ENCODE results near the gene LRRC59. TPM values are rescaled to one million over a fixed set of nuclear protein-coding genes. Genes with fewer than 3 reads are reported as not detected.
"Not testable (repeated sequence)": the region's sequence is repeated elsewhere in the genome, so short reads cannot be mapped to it uniquely, and the experiment has no call there.

LRRC59 gene
- total and polyA plus RNA-seq, 2 donors (not counting 1 experiment from before 2014, with no cell fraction given) = 27.7 to 31.2 TPM

DNA sequence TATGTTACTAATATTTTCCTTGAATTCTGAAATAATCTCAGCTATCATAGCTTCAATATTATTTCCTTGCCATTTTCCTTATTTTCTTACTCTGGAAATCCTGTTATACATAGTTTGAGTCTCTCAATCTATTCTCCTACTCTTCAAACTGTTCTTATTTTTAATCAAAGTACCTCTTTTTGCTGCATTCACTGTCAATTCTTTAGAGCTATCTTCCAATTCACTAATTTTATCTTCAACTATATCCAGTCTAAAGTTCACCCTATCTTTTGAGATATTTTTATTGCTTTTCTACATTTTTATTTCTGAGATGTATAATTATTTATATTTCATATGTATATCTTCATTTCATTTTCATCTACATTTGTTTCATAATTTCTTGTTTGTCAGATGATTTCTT is 58.7 kb downstream of the LRRC59 start:
- Mint-ChIP-seq H3K4me3 (no peak overlapping the region), H3K27me3 (peaks cover 8% of the 10 kb centered on the region), H3K27ac (no peak overlapping the region), H3K4me1 (no peaks in the 10 kb centered on the region), H3K9me3 (ENCODE audit: insufficient read depth) (peaks cover 14% of the 10 kb centered on the region)
- Histone ChIP-seq H3K4me1 (ENCODE audit: control insufficient read depth in 2 of 2, insufficient read depth in 2 of 2, low read length in 2 of 2) (no peaks in the 10 kb centered on the region), H4K20me1 (ENCODE audit: control insufficient read depth, insufficient read depth, low read length, poor library complexity, severe bottlenecking) (no peaks in the 10 kb centered on the region), H3K36me3 (replicated peaks in 1 of 2; ENCODE audit: control extremely low read depth in 1 of 2, control insufficient read depth in 1 of 2, extremely low read depth in 1 of 2, insufficient read depth in 2 of 2, low read length in 1 of 2) (no peaks in the 10 kb centered on the region), H3K27ac (ENCODE audit: low read length in 2 of 2) (no peak overlapping the region), H3K79me2 (ENCODE audit: control insufficient read depth, insufficient read depth, low read length) (no peaks in the 10 kb centered on the region), H3K27me3 (replicated peaks in 1 of 4; ENCODE audit: control extremely low read depth in 1 of 4, control insufficient read depth in 3 of 4, insufficient read depth in 4 of 4, low read length in 3 of 4) (peaks cover 0 to 4% (median 0%) of the 10 kb centered on the region in 4 experiments), H3K9ac (ENCODE audit: low read length) (no peak overlapping the region), H3K9me3 (ENCODE audit: control extremely low read depth in 1 of 3, control insufficient read depth in 2 of 3, insufficient read depth in 1 of 3, low read length in 2 of 3) (peaks cover 4 to 12% (median 5%) of the 10 kb centered on the region in 3 donors), H3K4me2 (replicated peaks; ENCODE audit: low read depth, low read length, poor library complexity, severe bottlenecking) (no peak overlapping the region), H2AFZ (ENCODE audit: insufficient read depth, low read depth, low read length, poor library complexity, severe bottlenecking) (no peak overlapping the region), H3K4me3 (ENCODE audit: control extremely low read depth in 1 of 5, extremely low read depth in 1 of 5, insufficient read depth in 1 of 5, low read depth in 2 of 5, low read length in 4 of 5) (no peak overlapping the region)
- TF ChIP-seq, protein P1, sequence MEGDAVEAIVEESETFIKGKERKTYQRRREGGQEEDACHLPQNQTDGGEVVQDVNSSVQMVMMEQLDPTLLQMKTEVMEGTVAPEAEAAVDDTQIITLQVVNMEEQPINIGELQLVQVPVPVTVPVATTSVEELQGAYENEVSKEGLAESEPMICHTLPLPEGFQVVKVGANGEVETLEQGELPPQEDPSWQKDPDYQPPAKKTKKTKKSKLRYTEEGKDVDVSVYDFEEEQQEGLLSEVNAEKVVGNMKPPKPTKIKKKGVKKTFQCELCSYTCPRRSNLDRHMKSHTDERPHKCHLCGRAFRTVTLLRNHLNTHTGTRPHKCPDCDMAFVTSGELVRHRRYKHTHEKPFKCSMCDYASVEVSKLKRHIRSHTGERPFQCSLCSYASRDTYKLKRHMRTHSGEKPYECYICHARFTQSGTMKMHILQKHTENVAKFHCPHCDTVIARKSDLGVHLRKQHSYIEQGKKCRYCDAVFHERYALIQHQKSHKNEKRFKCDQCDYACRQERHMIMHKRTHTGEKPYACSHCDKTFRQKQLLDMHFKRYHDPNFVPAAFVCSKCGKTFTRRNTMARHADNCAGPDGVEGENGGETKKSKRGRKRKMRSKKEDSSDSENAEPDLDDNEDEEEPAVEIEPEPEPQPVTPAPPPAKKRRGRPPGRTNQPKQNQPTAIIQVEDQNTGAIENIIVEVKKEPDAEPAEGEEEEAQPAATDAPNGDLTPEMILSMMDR (IDR thresholded peaks at IDR 0.05) = no peak
- TF ChIP-seq EZH2 (IDR thresholded peaks at IDR 0.05; ENCODE audit: borderline replicate concordance, insufficient read depth, low read depth, low read length, poor library complexity, severe bottlenecking) = no peak
- CTCF ChIA-PET = no interaction called here
- ATAC-seq (ENCODE audit: low read depth) (no peak), DNase-seq (no peak)
- POLR2A ChIA-PET = no interaction called here
- intact Hi-C loops (cut with micrococcal nuclease) = no loop called here

DNA sequence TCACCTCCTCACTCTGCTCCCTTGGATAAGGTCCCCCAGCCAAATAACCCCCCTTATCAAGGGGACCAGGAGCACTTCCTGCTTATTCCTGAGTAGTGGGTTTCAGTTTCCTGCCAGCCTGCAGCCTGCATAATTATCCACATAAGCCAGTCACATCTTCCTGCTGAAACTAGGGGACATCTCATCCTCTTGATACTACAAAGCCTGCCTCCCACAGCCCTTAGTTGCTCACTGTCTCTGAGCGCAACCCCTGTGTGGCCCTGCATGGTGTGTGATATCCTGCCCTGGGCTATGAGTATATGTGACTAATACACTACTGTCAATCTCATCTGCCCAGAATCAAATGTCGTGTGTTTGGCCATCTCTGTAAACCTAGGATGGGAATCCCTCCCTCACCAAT is 59.4 kb downstream of the LRRC59 start:
- no CpG with 5 or more reads among the region's 2 CpGs for WGBS (ENCODE audit: insufficient coverage)
- no peaks in the 10 kb centered on the region for H3K79me2 ChIP-seq (ENCODE audit: control insufficient read depth, insufficient read depth, low read length)
- H3K27ac ChIP-seq (ENCODE audit: low read length in 2 of 2) = no peak overlapping the region
- H3K4me3 Mint-ChIP-seq = no peak overlapping the region
- intact Hi-C loops (cut with micrococcal nuclease) = no loop called here
- TF ChIP-seq, protein P1 (IDR thresholded peaks at IDR 0.05) = no peak
- no peak for TF ChIP-seq EZH2 (IDR thresholded peaks at IDR 0.05; ENCODE audit: borderline replicate concordance, insufficient read depth, low read depth, low read length, poor library complexity, severe bottlenecking)
- H3K9ac ChIP-seq (ENCODE audit: low read length) = no peak overlapping the region
- no peak overlapping the region for H3K4me3 ChIP-seq (ENCODE audit: control extremely low read depth in 1 of 5, extremely low read depth in 1 of 5, insufficient read depth in 1 of 5, low read depth in 2 of 5, low read length in 4 of 5)
- H3K4me2 ChIP-seq (replicated peaks; ENCODE audit: low read depth, low read length, poor library complexity, severe bottlenecking) = no peak overlapping the region
- no peaks in the 10 kb centered on the region for H3K4me1 ChIP-seq (ENCODE audit: control insufficient read depth in 2 of 2, insufficient read depth in 2 of 2, low read length in 2 of 2)
- CTCF ChIA-PET = no interaction called here
- peaks cover 4 to 12% (median 5%) of the 10 kb centered on the region in 3 donors for H3K9me3 ChIP-seq (ENCODE audit: control extremely low read depth in 1 of 3, control insufficient read depth in 2 of 3, insufficient read depth in 1 of 3, low read length in 2 of 3)
- POLR2A ChIA-PET = no interaction called here
- no peak for DNase-seq
- peaks cover 9% of the 10 kb centered on the region for H3K27me3 Mint-ChIP-seq
- H3K36me3 ChIP-seq (replicated peaks in 1 of 2; ENCODE audit: control extremely low read depth in 1 of 2, control insufficient read depth in 1 of 2, extremely low read depth in 1 of 2, insufficient read depth in 2 of 2, low read length in 1 of 2) = no peaks in the 10 kb centered on the region
- peaks cover 14% of the 10 kb centered on the region for H3K9me3 Mint-ChIP-seq (ENCODE audit: insufficient read depth)
- ATAC-seq (ENCODE audit: low read depth) = no peak
- H3K4me1 Mint-ChIP-seq = no peaks in the 10 kb centered on the region
- H3K27me3 ChIP-seq (replicated peaks in 1 of 4; ENCODE audit: control extremely low read depth in 1 of 4, control insufficient read depth in 3 of 4, insufficient read depth in 4 of 4, low read length in 3 of 4) = peaks cover 0 to 6% (median 0%) of the 10 kb centered on the region in 4 experiments
- H2AFZ ChIP-seq (ENCODE audit: insufficient read depth, low read depth, low read length, poor library complexity, severe bottlenecking) = no peak overlapping the region
- no peak overlapping the region for H3K27ac Mint-ChIP-seq
- H4K20me1 ChIP-seq (ENCODE audit: control insufficient read depth, insufficient read depth, low read length, poor library complexity, severe bottlenecking) = no peaks in the 10 kb centered on the region

DNA sequence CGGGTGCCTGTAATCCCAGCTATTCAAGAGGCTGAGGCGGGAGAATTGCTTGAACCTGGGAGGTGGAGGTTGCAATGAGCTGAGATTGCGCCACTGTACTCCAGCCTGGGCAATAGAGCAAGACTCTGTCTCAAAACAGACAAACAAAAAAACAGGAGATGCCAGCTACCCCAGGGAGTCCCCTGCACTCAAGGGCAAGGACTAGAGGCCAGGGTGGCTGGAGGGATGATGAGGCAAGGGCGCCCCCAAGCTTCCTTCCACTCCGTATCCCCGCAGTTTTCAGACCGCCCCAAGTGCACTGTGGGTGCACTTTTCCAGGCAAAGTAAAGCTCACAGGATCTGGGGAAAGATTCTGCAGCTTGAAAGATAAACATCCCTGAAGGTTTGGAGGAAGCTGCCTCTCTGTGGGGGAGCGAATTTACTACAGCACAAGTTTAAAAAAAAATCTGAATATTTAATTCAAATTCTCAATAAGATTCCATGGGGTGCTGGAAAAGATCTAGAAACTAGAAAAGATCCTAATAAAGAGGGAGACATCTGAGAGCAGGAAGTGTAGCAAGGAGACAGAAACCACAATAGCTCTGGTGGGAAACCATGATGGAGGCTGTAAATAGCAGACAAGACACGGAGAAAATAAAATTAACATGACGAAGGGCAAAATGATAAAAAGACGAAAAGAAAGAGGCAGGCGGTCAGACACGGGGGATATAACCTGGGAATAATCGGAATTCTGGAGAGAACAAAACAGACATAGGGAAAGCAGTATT is 63.8 kb downstream of the LRRC59 start:
- H3K4me1 ChIP-seq (ENCODE audit: control insufficient read depth in 2 of 2, insufficient read depth in 2 of 2, low read length in 2 of 2); H3K9me3 ChIP-seq (ENCODE audit: control extremely low read depth in 1 of 3, control insufficient read depth in 2 of 3, insufficient read depth in 1 of 3, low read length in 2 of 3); H2AFZ ChIP-seq (ENCODE audit: insufficient read depth, low read depth, low read length, poor library complexity, severe bottlenecking); H3K4me3 Mint-ChIP-seq; H3K27ac ChIP-seq (ENCODE audit: low read length in 2 of 2); H3K27ac Mint-ChIP-seq; ATAC-seq (ENCODE audit: low read depth); H3K4me1 Mint-ChIP-seq; POLR2A ChIA-PET; CTCF ChIA-PET; H3K9ac ChIP-seq (ENCODE audit: low read length); H4K20me1 ChIP-seq (ENCODE audit: control insufficient read depth, insufficient read depth, low read length, poor library complexity, severe bottlenecking); H3K9me3 Mint-ChIP-seq (ENCODE audit: insufficient read depth); H3K4me2 ChIP-seq (replicated peaks; ENCODE audit: low read depth, low read length, poor library complexity, severe bottlenecking); DNase-seq; H3K27me3 ChIP-seq (replicated peaks in 1 of 4; ENCODE audit: control extremely low read depth in 1 of 4, control insufficient read depth in 3 of 4, insufficient read depth in 4 of 4, low read length in 3 of 4); H3K36me3 ChIP-seq (replicated peaks in 1 of 2; ENCODE audit: control extremely low read depth in 1 of 2, control insufficient read depth in 1 of 2, extremely low read depth in 1 of 2, insufficient read depth in 2 of 2, low read length in 1 of 2); intact Hi-C loops (cut with micrococcal nuclease); H3K79me2 ChIP-seq (ENCODE audit: control insufficient read depth, insufficient read depth, low read length); H3K4me3 ChIP-seq (ENCODE audit: control extremely low read depth in 1 of 5, extremely low read depth in 1 of 5, insufficient read depth in 1 of 5, low read depth in 2 of 5, low read length in 4 of 5): not testable (repeated sequence)
- peaks cover 12% of the 10 kb centered on the region for H3K27me3 Mint-ChIP-seq
- 55% methylated on average over 5 of the region's 14 CpGs for WGBS (ENCODE audit: insufficient coverage)

Measured in B cell (primary cell).